Heart right ventricle (tissue), 16 donors: Measurements from ENCODE around the gene ERI3. TPM values are rescaled to one million over a fixed set of nuclear protein-coding genes. Genes with fewer than 3 reads are reported as not detected.

Source experiments
- ATAC-seq, 8 donors: fragments of 200-7000 bp; cut with Tn5 transposase; one replicate each; pipeline ENCODE4 v1.9.1; 2020; ENCODE audit warnings: mild to moderate bottlenecking in 8 of 8, moderate library complexity in 8 of 8, moderate number of reproducible peaks in 1 of 8
- DNase-seq, 2 donors: peaks; one replicate each; pipeline ENCODE4 v3.0.0-alpha.2; 2020
- H3K27ac ChIP-seq, 10 donors: fragments of 200-600 bp; sonication (generic) in 2 of 10; one replicate each; pipeline versions ENCODE4 v1.5.0 to v1.8.0; 2020 to 2022; ENCODE audit warnings: mild to moderate bottlenecking in 3 of 10
- H3K27me3 ChIP-seq, 7 donors: fragments of 200-600 bp; one replicate each; pipeline ENCODE4 v1.8.0; 2021 to 2022; ENCODE audit warnings: mild to moderate bottlenecking in 2 of 7
- H3K36me3 ChIP-seq, 9 donors: fragments of 200-600 bp; sonication (generic) in 1 of 9; one replicate each; pipeline versions ENCODE4 v1.5.0 to v1.8.0; 2020 to 2022; ENCODE audit warnings: mild to moderate bottlenecking in 2 of 9
- H3K4me1 ChIP-seq, 9 donors: fragments of 200-600 bp; sonication (generic) in 1 of 9; one replicate each; pipeline versions ENCODE4 v1.5.0 to v1.8.0; 2020 to 2022; ENCODE audit warnings: mild to moderate bottlenecking in 4 of 9
- H3K4me3 ChIP-seq, 10 donors: fragments of 200-600 bp; sonication (generic) in 2 of 10; one replicate each; pipeline versions ENCODE4 v1.5.0 to v1.8.0; 2020 to 2022; ENCODE audit warnings: mild to moderate bottlenecking in 7 of 10, moderate library complexity in 2 of 10
- H3K9me3 ChIP-seq, 11 donors: fragments of 200-600 bp in 10 of 11; sonication (generic) in 2 of 11; one replicate each; pipeline versions ENCODE4 v1.5.0 to v1.8.0; 2013 to 2022; ENCODE audit warnings: mild to moderate bottlenecking in 2 of 11, control low read depth in 1 of 11, moderate library complexity in 1 of 11
- CTCF ChIP-seq, 9 donors: fragments of 200-600 bp; sonication (generic) in 2 of 9; IDR thresholded peaks; one replicate each; pipeline versions ENCODE4 v1.5.0 to v1.8.0; 2021 to 2022; ENCODE audit warnings: antibody characterized with exemption in 9 of 9, mild to moderate bottlenecking in 5 of 9, moderate library complexity in 1 of 9
- WGBS, 2 donors: extraction: QIAGEN DNeasy Blood & Tissue Kit; methylation state at CpG; one replicate each; pipeline ENCODE4 v1.1.7; 2013; ENCODE audit warnings: inconsistent platforms in 1 of 2; 5-methylcytosine and 5-hydroxymethylcytosine counted together
- intact Hi-C, 10 donors: fragments of 100-400 bp; cut with DNase I; formaldehyde crosslinking; loops; one replicate each; pipeline versions ENCODE4 v1.11.1 to v1.14.2; 2022
- polyA plus RNA-seq, 2 donors: library from polyadenylated mRNA; stranded (reverse); fragments of 200-250 nt; gene quantifications; one replicate each; pipeline ENCODE4 v1.2.3, GENCODE V29; 2013
- total RNA-seq, 10 donors: library from RNA; stranded (reverse); fragmentation: NEBNext Ultra II Directional in 3 of 10; extraction: Animal tissue kit (Norgen Biotek cat#: 25700) in 3 of 10; gene quantifications; one replicate each; pipeline versions ENCODE4 v1.2.1 to v1.2.4, GENCODE V29; 2021 to 2023
- donor health status: Arrhythmogenic right ventricular cardiomyopathy.
- donor health status: ischemic (EF 13 %, LVEDD 7.1; RV severe dilation, severe dysfunction).
- donor health status: healthy with polysubstance abuse.
- donor health status: DM: no; HTN: yes; CAD: no.
- donor health status: DM: no; HTN: no; CAD: no.
- donor health status: ischemic (EF 25% LVEDD 6.9; RV normal size, moderate dysfunction).
- donor health status: ischemic (EF 25% LVEDD 5.7; RV mildly dilated, moderate dysfunction).
- donor health status: healthy.
- donor health status: DM: yes; HTN: yes; CAD: no.
- donor health status: Ischemic cardiomyopathy.
- donor health status: ischemic (EF 35%, LVEDD 5.7; RV mildly dilated, moderate dysfunction).
- donor health status: nonischemic (EF 11% LVEDD 7.7; RV severe dilation, severe dysfunction).
- donor health status: DM: yes; HTN: yes; CAD: no.
- donor health status: PGD.
- donor health status: ischemic (EF 29% LVEDD 5.4; RV normal size, mild dysfunction).
- donor health status: nonischemic (EF 23%, LVEDD 6.1; RV moderate dilation, normal function).

Gene ERI3
- total and polyA plus RNA-seq, 12 donors = 28.1 to 68.4 (median 47.9) TPM

- no peak overlapping the region for H3K4me3 ChIP-seq
- H3K4me1 ChIP-seq = no peaks in the 10 kb centered on the region
- 72 to 89% methylated on average over 1 of the region's 1 CpG for WGBS, 2 donors
- DNase-seq (no peak), ATAC-seq (no peak)
- no peak for TF ChIP-seq CTCF (IDR thresholded peaks at IDR 0.05)
- H3K36me3 ChIP-seq = no peaks in the 10 kb centered on the region
- H3K27me3 ChIP-seq = peaks cover 0 to 62% (median 23%) of the 10 kb centered on the region in 7 donors
- intact Hi-C loops = no loop called here
- H3K27ac ChIP-seq = no peak overlapping the region
- H3K9me3 ChIP-seq = no peaks in the 10 kb centered on the region
Measured at GRCh38 chr1:44389437-44389836, 34.4 kb upstream of the ERI3 start.

GRCh38 chr1:44388551-44388950 is 33.5 kb upstream of the ERI3 start:
- no peaks in the 10 kb centered on the region for H3K36me3 ChIP-seq
- TF ChIP-seq CTCF (IDR thresholded peaks at IDR 0.05) = no peak
- no peak for DNase-seq
- no peak overlapping the region for H3K4me3 ChIP-seq
- intact Hi-C loops = no loop called here
- ATAC-seq = no peak
- H3K27ac ChIP-seq = no peak overlapping the region
- WGBS, 2 donors = 65 to 67% methylated on average over 2 of the region's 2 CpGs
- H3K4me1 ChIP-seq = no peaks in the 10 kb centered on the region
- H3K9me3 ChIP-seq = no peaks in the 10 kb centered on the region
- peaks cover 0 to 53% (median 17%) of the 10 kb centered on the region in 7 donors for H3K27me3 ChIP-seq

GRCh38 chr1:44380666-44381177 is 25.7 kb upstream of the ERI3 start:
- intact Hi-C loops = no loop called here
- H3K4me1 ChIP-seq = no peaks in the 10 kb centered on the region
- H3K9me3 ChIP-seq = no peaks in the 10 kb centered on the region
- H3K4me3 ChIP-seq = no peak overlapping the region
- H3K27ac ChIP-seq = no peak overlapping the region
- ATAC-seq = no peak
- H3K36me3 ChIP-seq = no peaks in the 10 kb centered on the region
- WGBS, 2 donors = 74 to 81% methylated on average over 3 of the region's 3 CpGs
- TF ChIP-seq CTCF (IDR thresholded peaks at IDR 0.05) = no peak
- H3K27me3 ChIP-seq = peaks cover 0 to 1% (median 0%) of the 10 kb centered on the region in 7 donors
- no peak for DNase-seq

DNA sequence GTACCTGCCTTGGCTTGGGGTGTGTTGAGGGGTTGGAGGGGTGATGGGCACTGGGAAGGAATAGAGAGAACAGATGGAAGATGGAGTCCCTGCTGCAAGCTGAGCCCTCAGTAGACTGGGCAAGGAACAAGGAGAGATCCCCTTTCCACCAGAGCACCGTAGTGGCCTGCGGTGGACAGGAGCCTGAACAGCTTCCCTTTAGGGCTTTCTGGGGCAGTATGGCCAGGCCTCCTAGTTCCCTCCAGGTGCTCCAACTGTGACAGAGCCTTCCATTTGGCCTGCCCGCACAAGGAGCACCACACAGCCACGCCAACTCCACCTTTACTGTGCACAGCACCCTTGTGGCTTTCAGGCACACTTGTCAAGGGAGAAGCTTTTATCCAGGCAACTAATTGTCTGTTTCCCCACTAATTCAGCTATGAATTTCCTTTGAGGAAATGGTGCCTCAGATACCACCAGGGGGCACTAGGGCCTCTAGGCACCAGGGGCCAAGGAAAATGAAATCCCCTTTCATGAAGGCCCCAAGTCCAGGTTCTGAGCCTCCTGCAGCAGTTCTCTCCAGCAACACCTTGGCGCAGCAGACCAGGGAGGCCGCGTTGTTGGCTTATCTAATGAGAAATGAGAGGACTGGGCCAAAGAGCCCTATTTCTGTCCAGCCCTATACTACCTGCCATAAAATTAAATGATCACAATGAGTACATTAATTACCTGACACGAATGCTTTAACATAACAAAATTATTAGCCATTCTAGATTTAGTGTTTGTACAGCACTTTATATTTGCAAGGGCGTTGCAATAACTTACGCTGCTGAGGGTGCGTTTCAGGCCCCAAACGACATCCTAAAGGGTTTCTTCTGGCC is 23.1 kb upstream of the ERI3 start:
- Histone ChIP-seq H3K36me3 (no peaks in the 10 kb centered on the region), H3K27ac (no peak overlapping the region), H3K27me3 (no peaks in the 10 kb centered on the region), H3K9me3 (no peaks in the 10 kb centered on the region), H3K4me3 (no peak overlapping the region), H3K4me1 (no peaks in the 10 kb centered on the region)
- intact Hi-C loops = loop anchor here (1.0 to 10.0 kb wide), 9 partner anchors 123 to 274 kb away; no protein-coding TSS in a partner anchor
- peak in 6 of 8 donors; percentile 25 to 62 (median 46) for ATAC-seq
- DNase-seq = peak; percentile 15 to 51
- 59 to 67% methylated on average over 12 of the region's 12 CpGs for WGBS, 2 donors
- peak; percentile 63 to 85 (median 79) for TF ChIP-seq CTCF (IDR thresholded peaks at IDR 0.05)
